ENCODE results near the gene OR2B2. TPM values are rescaled to one million over a fixed set of nuclear protein-coding genes. Genes with fewer than 3 reads are reported as not detected.

OR2B2 gene
- total and polyA plus RNA-seq, 2 of the 4 experiments (the other 2 are of a cell fraction) = not detected

- Histone ChIP-seq H3K4me2 (ENCODE audit: low read depth, low read length) (no peak within 1 kb of the TSS), H3K14ac (replicated peaks; ENCODE audit: low read depth, low read length) (no peak within 1 kb of the TSS), H3K79me1 (ENCODE audit: low read depth in 1 of 2, low read length in 2 of 2) (no peaks in the 10 kb centered on the region), H3K27ac (ENCODE audit: insufficient read depth, low read length) (no peak within 1 kb of the TSS), H2BK20ac (ENCODE audit: low read depth, low read length) (no peak within 1 kb of the TSS), H4K5ac (ENCODE audit: low read depth, low read length) (no peak within 1 kb of the TSS), H3K4me3 (ENCODE audit: insufficient read depth, low read depth, low read length) (no peak within 1 kb of the TSS), H4K8ac (ENCODE audit: low read depth in 2 of 2, low read length in 2 of 2) (no peak within 1 kb of the TSS), H2AK9ac (replicated peaks; ENCODE audit: low read depth, low read length, poor library complexity) (no peak within 1 kb of the TSS), H3K27me3 (ENCODE audit: control insufficient read depth, insufficient read depth, low read length) (no peaks in the 10 kb centered on the region), H2BK5ac (ENCODE audit: low read depth, low read length, poor library complexity, severe bottlenecking) (no peak within 1 kb of the TSS), H3K4ac (ENCODE audit: low read depth, low read length) (no peak within 1 kb of the TSS), H3K9ac (ENCODE audit: low read depth, low read length) (no peak within 1 kb of the TSS), H3K9me1 (ENCODE audit: insufficient read depth, low read length) (no peaks in the 10 kb centered on the region), H4K91ac (ENCODE audit: insufficient read depth, low read depth, low read length) (no peak within 1 kb of the TSS), H2AFZ (replicated peaks; ENCODE audit: low read length, poor library complexity) (no peak within 1 kb of the TSS), H3K18ac (ENCODE audit: low read depth, low read length) (no peak within 1 kb of the TSS), H3K9me3 (ENCODE audit: control insufficient read depth, insufficient read depth, low read length) (no peaks in the 10 kb centered on the region), H2BK120ac (ENCODE audit: low read depth, low read length) (no peak within 1 kb of the TSS), H3K56ac (ENCODE audit: extremely low read depth, insufficient read depth, low read length) (no peak within 1 kb of the TSS), H3K23ac (ENCODE audit: low read depth, low read length) (no peak within 1 kb of the TSS), H3K4me1 (ENCODE audit: control insufficient read depth, insufficient read depth, low read length) (no peaks in the 10 kb centered on the region), H3K36me3 (ENCODE audit: control insufficient read depth, insufficient read depth, low read length) (no peaks in the 10 kb centered on the region), H2BK15ac (ENCODE audit: low read depth, low read length) (no peak within 1 kb of the TSS), H2AK5ac (ENCODE audit: low read depth, low read length) (no peak within 1 kb of the TSS), H4K20me1 (ENCODE audit: insufficient read depth, low read length) (no peaks in the 10 kb centered on the region)
- BruUV-seq (replicated peaks) = no TSS peak
- no peak for DNase-seq
- intact Hi-C loops (cut with micrococcal nuclease) (no loop called here), dilution Hi-C loops (cut with HindIII; ENCODE audit: low sequenced_read_pairs, unreplicated experiment) (no loop called here), in situ Hi-C loops (cut with MboI; ENCODE audit: low sequenced_read_pairs) (no loop called here)
- no peak for ATAC-seq (ENCODE audit: low read depth)
- WGBS, 2 experiments (ENCODE audit: extremely low coverage in 2 of 2, insufficient read length in 1 of 2) = no CpG with 5 or more reads among the region's 1 CpG
- ChIA-PET POLR2A (ENCODE audit: unreplicated experiment) (interaction anchor here (0.6 kb wide), 1 partner anchor 22 kb away, joined by 3 read pairs; no protein-coding TSS in a partner anchor), CTCF (no interaction called here)
- no peak for TF ChIP-seq RCOR1 (IDR thresholded peaks at IDR 0.05; ENCODE audit: insufficient replicate concordance, low read length)
- TF ChIP-seq RFX5 (IDR thresholded peaks at IDR 0.05; ENCODE audit: low read depth, low read length) = no peak
- TF ChIP-seq MAFK (IDR thresholded peaks at IDR 0.05; ENCODE audit: low read depth, low read length) = no peak
- no peak for TF ChIP-seq MXI1 (IDR thresholded peaks at IDR 0.05; ENCODE audit: borderline replicate concordance, low read depth, low read length)
- no peak for TF ChIP-seq SMC3 (IDR thresholded peaks at IDR 0.05; ENCODE audit: low read depth, low read length)
- no peak for TF ChIP-seq CHD1 (IDR thresholded peaks at IDR 0.05; ENCODE audit: low read depth, low read length)
- no peak for TF ChIP-seq FOS (IDR thresholded peaks at IDR 0.05; ENCODE audit: low read depth, low read length)
- TF ChIP-seq, protein P1, sequence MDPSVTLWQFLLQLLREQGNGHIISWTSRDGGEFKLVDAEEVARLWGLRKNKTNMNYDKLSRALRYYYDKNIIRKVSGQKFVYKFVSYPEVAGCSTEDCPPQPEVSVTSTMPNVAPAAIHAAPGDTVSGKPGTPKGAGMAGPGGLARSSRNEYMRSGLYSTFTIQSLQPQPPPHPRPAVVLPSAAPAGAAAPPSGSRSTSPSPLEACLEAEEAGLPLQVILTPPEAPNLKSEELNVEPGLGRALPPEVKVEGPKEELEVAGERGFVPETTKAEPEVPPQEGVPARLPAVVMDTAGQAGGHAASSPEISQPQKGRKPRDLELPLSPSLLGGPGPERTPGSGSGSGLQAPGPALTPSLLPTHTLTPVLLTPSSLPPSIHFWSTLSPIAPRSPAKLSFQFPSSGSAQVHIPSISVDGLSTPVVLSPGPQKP (IDR thresholded peaks at IDR 0.05; ENCODE audit: borderline replicate concordance, low read depth, low read length) = no peak
- TF ChIP-seq RAD21 (IDR thresholded peaks at IDR 0.05; ENCODE audit: low read length) = no peak
- no peak for TF ChIP-seq USF2 (IDR thresholded peaks at IDR 0.05; ENCODE audit: low read depth, low read length)
- no peak for TF ChIP-seq BHLHE40 (IDR thresholded peaks at IDR 0.05; ENCODE audit: low read depth, low read length)
- TF ChIP-seq CTCF (conservative IDR thresholded peaks at IDR 0.05; ENCODE audit: low read depth, low read length) = no peak
- no peak for TF ChIP-seq MAZ (IDR thresholded peaks at IDR 0.05; ENCODE audit: borderline replicate concordance, low read depth, low read length)
- no peak for TF ChIP-seq POLR2A (IDR thresholded peaks at IDR 0.05; ENCODE audit: low read depth, low read length)
Measured at GRCh38 chr6:27956941-27957340, 44.7 kb upstream of the OR2B2 start, which contains the start of gene OR2B6. Gene OR2B6, plus strand, starts transcription at chr6:27957241. Its CDS starts 0 bp downstream, at chr6:27957241.

All from IMR-90 (cell line).